OCI-LY3 (cell line): Measurements from ENCODE around the gene FOXL1.

Source experiments
- EZH2phosphoT487 ChIP-seq: fragments of 200-600 bp; shearing (Covaris generic); IDR thresholded peaks from 2 replicates; pipeline ENCODE4 v1.6.1; 2018; ENCODE audit warnings: antibody characterized with exemption, mixed run types, low read depth
- TF ChIP-seq, protein P1 (sequence below): fragments of 200-600, 300-600 bp; sonication (generic); IDR thresholded peaks from 2 replicates; pipeline ENCODE4 v1.5.1; 2014; ENCODE audit warnings: antibody characterized with exemption, low read length, low read depth

DNA sequence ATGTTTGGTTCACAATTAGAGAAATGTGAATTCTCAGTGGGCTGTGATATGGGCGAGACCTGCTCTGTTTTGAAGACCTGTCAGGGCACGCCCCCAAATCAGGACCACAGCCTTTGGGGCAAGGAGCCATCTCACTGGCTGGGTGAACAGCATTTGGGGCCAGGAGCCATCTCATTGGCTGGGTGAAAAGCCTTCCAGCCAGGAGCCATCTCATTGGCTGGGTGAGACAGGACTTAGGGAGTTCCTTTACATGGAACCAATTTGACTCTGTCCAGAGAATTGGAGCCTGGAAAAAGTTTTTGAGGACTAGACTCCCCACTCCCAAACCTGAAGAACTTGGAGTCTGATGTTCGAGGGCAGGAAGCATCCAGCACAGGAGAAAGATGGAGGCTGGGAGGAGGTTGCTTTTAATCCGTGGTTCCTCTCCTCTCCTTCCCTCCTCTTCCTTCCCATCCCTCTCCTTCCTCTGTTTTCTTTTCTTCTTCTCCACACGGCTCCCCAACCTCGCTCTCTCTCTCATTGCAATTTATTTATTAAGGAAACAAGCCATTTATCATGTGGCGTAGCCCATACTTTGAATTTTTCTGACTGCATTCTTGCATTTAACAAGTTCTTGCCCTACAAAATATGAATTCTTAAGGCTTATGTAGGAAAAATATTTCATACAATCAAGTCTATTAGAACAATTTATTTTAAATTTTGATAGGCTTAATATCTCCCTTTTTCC lies 19.7 kb downstream of the FOXL1 start:
- TF ChIP-seq, protein P1, sequence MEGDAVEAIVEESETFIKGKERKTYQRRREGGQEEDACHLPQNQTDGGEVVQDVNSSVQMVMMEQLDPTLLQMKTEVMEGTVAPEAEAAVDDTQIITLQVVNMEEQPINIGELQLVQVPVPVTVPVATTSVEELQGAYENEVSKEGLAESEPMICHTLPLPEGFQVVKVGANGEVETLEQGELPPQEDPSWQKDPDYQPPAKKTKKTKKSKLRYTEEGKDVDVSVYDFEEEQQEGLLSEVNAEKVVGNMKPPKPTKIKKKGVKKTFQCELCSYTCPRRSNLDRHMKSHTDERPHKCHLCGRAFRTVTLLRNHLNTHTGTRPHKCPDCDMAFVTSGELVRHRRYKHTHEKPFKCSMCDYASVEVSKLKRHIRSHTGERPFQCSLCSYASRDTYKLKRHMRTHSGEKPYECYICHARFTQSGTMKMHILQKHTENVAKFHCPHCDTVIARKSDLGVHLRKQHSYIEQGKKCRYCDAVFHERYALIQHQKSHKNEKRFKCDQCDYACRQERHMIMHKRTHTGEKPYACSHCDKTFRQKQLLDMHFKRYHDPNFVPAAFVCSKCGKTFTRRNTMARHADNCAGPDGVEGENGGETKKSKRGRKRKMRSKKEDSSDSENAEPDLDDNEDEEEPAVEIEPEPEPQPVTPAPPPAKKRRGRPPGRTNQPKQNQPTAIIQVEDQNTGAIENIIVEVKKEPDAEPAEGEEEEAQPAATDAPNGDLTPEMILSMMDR: no peak
- no peak for TF ChIP-seq EZH2phosphoT487
